GM18511 (cell line): Measurements from ENCODE around the gene ASCC2.

Experiments used
- ATAC-seq: cut with Tn5 transposase; IDR thresholded peaks from one replicate; pipeline ENCODE4 v1.9.1; 2021; ENCODE audit warnings: mild to moderate bottlenecking, moderate library complexity; ENCODE audit not compliant: unreplicated experiment

The ASCC2 gene

DNA sequence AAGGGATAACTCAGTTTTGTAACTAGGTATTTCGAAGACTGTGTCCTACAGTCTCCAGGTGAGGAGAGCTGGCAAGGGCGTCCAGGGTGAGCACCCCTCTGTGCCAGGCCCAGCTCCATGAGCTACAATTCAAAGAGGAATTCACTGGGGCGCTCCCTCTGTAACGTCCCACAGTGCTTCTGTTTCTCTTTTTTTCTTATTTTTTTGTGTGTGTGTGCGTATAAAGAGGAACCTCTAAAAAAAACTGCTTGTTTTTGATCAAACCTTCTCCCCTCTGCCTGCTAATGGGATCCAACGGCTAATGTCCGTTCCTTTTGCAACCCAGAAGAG is 17.1 kb downstream of the ASCC2 start:
- ATAC-seq: no peak

DNA sequence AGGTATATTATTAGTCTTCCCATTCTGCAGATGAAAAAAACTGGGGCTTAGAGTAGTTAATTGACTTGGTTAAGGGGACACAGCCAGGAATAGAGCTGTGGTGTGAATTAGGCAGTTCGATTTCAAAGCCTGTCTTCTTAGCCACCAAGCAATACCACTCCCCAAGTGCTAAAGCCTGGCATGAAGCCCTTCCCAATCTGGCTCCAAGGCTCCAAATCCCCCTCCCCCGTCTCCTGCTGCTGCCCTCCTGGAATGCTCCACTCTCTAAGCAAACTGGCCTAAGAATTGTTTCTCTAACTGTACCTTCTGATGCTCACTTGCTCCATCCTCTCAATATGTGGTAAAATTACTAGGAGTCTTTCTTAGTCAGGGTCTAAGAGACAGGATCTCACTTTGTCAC is 18.6 kb downstream of the ASCC2 start:
- no peak for ATAC-seq

DNA sequence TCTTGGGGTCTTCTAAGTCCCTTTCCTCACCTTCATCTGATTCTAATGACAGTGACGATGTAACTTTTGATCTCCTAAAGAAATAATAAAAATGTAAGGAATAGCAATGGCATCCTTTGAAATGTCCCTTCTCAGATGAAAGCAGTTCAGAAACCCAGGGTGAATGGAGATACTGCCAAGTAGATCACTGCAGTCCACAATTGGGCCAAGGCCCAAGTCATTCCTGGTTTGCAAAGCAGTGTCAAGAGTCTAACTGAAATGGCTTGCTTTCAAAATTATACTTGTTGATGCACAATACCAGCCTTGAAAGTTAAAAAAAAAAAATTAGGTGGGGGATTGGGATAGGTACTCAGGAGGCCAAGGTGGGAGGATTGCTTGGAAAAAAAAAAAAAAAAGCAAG is 20.4 kb downstream of the ASCC2 start:
- ATAC-seq: no peak

DNA sequence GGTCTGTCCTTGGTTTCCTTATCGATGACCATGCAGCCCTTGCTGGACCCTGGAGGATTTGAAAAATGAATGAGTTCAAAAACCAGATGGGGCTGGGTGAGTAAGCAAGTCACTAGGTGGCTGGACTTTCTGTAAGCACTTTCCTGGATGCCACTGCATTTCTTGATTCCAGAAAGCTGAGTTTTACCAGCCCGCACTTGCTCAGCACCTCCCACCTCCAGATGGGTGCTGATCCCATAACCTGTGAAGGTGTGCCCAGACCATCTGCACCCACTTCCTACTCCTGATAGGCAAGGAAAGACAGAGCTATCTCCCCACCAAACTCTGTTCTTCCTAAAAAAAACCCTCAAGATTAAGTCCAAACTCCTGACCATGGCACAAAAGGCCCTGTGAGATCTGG is 21.1 kb downstream of the ASCC2 start:
- no peak for ATAC-seq

DNA sequence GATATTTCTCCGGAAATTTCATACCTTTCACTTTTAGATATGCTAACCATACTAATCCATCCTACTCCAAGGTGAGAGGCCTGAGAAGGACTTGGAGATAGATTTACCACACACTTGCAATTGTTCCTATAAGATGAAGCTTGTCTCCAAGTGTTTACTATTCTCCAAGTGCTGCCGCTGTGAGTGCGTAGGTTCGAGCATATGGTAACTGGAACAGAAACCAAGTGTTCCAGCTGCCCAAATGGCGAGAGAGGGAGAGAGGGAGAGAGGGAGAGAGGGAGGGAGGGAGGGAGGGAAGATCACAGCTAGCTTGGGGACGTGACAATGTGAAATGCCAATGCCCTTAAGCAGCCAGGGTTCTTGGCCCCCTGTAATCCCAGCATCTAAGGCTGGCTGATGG is 21.5 kb downstream of the ASCC2 start:
- ATAC-seq: no peak

DNA sequence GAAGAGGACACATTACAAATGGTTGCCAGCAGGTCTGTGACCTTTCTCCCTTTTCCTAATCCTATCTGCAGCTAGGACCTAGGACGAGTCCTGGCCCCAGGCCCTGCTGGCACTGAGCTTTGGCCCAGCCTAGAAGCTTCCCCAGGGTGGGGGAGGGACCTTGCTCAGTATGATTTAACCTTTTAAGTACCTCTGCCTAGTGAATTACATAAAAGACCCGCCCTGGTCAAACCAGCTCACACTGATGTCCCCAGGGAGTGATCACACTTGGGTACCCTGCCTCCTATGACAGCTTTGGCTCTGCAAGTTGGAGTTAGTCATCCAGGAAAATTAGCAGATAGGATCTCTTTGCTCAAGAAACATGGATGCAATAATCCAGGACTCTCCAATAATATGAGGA is 21.9 kb downstream of the ASCC2 start:
- no peak for ATAC-seq

DNA sequence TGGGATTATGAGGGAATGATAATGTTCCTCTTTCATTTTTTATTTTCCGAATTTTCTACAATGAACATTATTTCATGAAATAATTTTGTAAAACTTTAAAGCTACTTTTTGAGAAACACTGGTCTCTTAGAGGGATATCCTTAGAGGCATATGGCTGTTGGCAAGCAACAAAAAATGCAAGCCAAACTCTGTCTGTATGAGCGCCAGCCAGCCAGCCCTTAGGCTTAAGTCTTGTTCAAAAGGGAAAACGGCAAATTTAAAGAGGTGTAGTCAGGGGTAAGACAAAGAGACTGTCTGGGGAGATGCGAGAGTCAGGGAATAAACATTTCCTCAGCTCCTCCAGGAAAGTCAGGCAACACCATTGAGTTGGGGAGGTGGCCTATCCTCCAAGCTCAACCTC is 22.5 kb downstream of the ASCC2 start:
- ATAC-seq: no peak

DNA sequence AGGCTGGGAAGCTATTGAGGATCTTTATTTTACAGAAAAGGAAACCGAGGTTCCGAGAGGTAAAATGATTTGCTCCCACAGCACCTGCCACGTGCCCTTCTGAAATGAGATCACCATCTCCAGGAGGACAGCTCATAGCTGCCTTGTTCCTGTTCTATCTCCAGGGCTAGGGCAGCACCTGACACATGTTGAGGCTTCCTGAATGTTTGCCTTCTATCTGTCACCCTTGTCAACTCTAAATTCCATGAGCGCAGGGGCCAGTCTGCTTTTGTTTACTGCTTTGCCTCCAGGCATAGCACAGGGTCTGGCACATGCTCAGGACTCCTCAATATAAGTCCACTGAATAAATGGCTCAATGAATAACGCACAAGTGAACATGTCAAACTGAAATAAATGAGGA is 24.1 kb downstream of the ASCC2 start:
- ATAC-seq: no peak

DNA sequence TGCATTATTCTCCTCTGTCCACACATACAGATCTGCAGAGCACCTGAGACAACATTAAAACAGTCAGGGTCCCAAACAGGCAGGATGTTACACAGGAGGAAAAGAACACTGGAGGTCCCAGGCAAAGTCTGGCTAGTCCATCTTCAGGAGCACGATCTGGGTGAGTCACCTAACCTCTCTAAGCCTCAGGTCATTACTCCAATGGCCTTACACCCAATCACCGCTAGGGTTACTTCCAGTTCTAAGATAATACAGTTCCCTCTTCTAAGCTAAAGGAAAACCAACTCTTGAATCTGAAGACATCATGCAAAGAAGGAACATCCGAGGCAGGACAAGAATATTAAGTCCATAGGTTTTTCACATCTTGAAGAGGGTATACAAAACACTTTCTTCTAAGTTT is 24.5 kb downstream of the ASCC2 start:
- ATAC-seq: no peak

DNA sequence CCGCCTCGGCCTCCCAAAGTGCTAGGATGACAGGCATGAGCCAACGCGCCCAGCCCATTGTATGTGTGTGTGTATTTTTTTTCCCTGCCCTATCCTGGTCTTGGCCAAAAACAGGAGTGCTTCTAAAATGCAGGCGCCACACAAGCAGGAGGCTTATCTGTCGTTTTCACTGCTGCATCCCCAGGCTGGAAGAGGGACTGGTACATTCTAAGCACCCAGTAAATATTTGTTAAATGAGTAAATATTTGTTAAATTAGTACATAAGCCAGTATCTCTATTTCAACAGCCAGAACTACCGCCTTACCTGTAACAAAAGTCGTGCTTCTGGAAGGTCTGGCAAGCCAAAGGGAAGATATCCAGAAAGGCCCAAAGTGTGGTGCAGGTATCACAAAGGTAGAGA is 24.9 kb downstream of the ASCC2 start:
- no peak for ATAC-seq

DNA sequence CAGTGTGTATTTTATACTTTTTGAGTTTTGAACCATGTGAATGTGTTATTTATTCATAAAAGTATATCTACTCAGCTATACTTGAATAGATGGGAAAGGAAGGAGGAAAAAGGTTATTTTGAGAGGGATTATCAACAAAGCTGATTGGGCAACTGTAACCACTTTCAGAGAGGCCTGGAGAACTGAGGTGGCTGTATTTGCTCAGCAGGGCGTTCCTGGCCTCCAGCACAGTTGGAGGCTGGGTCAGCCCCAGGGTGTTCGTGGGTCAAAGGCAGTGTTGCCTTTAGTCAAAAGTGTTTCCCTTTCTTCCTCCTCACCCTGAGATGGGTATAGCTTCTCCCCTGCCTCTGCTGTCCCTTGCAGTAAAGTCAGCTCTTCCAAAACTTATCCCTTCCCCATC is 26.7 kb downstream of the ASCC2 start:
- no peak for ATAC-seq

DNA sequence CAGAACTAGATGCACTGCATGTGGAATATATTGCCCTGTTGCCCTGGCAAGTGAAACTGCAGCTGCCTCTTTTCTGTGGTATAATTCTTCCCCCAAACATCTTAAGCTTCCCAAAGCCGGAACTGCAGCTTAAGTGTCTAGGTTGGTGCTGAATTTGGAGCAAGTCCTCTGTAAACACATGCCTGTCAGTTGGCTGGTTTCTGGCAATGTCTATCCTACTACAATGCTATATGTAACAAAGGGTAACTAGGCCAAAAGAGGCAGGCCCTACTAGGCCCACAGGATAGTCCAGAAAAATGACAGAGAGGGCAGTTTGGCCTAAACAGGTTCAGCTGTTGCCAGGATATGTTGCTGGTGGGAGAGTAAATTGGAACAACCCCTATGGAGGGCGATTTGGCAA is 27.9 kb downstream of the ASCC2 start:
- ATAC-seq: no peak

DNA sequence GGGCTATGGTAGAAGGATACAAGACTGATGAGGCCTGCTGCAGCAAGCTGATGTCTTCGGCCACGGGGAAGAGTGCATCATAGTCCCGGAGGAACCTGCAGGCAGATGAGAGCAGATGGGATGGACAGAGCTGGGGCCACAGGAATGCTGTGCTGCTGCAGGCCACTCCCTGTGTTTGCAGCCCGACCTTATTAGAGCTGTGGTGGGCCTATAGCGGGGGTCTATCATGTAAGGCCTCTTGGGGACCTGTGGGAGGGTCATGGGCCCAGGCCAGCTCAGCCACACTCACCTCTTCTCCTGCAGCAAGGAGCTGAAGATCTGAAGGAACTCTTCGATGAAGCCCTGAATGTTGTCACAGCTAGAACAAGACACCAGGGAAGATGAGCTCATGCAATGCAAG is 31.9 kb downstream of the ASCC2 start:
- ATAC-seq: no peak

DNA sequence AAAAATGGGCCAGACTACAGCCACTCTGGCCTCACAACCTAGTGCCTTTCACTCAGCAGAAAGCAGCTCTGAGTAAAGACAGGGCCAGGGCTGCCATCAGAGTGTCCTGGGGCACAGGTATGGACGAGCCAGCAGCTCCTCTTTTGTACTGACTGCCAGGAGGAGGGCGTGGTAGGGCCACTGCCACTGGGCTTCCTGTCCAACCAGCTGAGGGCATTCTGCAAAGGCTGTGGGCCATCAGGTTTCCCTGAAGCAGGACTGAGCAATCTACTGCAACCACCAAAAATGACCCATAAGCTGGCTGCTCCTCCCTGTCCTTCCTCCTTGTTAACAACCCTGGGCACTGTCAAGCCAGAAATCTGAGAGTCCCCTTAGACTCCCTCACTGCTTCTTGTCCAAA is 33.1 kb downstream of the ASCC2 start:
- no peak for ATAC-seq

DNA sequence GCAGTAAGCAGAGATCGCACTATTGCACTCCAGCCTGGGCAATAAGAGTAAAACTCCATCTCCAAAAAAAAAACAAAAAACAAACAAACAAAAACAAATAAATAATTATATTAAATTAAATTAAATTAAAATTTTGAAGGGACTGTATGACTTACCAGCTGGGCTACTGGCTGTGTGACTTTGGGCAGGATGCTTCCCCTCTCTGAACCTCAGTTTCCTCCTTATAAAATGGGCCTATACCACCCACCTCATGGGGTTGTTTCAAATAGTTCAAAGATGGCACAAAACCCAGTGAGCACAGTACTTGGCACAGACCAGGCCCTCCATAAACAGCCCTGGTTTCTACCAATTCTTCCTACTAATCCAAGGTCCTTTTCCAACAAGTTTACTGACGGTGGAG is 34.9 kb downstream of the ASCC2 start:
- no peak for ATAC-seq

DNA sequence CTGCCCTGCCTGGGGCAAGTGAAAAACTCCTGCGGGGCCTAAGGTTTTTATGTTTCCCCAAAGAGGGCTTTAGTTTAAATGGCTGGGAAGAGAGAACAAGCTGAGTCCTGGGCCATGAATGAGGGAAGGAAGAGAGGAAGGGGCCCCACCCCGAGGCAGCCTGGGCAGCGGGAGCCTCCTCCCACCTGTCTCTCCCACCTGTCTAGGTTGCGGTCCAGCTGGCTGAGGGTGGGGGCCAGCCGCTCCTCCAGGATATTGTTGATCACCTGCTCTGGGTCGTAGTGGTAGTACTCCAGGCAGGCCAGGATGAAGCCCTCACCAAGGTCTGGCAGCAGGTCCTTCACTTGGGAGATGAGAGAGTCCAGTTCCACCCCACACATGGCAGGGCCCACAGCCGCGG is 36.3 kb downstream of the ASCC2 start:
- no peak for ATAC-seq

DNA sequence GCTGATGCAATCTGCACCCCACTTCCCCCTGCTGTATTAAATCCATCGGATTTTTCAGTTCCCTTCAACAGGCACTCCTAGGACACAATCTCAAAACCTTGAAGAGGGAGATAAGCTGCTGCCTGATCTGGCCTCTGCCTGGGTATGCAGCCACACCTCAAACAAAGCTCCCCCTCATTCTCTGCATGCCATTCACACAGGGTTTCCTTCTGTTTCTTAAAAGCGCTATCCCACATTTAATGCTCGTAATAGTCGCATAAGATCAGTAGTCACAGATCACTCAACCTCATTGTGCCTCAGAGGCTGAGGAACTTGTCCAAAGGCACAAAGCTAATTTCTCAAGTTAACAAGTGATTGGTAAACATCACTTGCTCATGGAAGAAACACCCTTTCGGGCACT is 36.9 kb downstream of the ASCC2 start:
- no peak for ATAC-seq

DNA sequence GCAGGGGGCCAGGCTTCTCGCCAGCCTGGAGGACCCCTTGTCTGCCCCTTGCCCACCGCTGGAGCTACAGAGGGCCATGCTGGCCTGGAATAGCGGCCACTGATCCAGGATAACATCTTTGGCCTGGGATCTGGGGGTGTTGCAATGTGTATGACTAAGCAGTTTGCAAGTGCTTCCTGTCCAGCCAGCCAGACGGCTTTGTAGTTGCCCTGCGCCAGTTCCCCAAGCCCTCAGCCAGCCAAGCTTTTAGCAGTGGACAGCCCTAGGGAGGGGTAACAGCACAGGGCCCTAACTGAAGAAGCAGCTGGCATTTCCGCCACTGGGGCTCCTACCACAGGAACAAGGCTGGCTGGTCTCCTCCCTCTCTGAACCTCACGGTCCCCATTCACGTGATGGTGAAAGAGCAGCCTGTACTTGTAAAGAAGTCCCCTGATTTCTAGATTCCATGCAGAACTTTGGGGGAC is 38.8 kb downstream of the ASCC2 start:
- ATAC-seq: no peak

DNA sequence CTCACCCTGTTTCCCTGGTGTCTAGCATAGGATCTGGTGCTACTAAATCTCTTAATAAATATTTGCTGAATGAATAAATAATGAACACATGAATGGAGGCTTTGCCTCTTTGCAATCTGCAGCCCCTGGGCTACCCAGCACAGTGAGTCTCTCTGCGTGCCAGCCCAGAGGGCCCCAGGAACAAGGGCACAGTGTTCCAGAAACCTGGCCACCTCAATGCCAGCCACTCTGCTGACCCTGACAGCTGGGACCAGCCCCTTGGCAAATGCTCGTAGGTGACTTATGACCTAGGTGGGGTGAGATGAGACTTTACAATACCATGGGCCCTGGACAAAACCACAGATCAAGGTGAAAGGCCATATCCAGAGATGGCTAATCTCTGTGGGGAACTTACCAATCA is 39.3 kb downstream of the ASCC2 start:
- no peak for ATAC-seq

DNA sequence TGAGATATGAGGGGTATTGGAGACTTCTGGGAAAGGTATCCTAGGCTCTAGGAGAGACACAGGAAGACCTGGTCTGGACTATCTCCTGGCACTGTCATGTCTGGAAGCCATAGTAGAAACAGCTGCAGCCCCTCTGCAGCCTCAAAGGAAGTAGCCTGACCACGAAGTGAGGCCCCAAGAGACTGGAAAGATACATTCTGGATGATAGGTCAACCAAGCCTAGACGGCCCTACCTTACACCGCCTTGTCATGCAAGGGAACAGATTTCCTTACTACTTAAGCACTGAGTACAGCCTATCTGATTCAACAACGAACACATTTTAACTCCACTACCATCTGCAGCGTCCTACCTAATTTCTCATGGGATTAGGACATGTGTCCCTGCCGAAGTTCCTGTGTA is 39.8 kb downstream of the ASCC2 start:
- no peak for ATAC-seq

DNA sequence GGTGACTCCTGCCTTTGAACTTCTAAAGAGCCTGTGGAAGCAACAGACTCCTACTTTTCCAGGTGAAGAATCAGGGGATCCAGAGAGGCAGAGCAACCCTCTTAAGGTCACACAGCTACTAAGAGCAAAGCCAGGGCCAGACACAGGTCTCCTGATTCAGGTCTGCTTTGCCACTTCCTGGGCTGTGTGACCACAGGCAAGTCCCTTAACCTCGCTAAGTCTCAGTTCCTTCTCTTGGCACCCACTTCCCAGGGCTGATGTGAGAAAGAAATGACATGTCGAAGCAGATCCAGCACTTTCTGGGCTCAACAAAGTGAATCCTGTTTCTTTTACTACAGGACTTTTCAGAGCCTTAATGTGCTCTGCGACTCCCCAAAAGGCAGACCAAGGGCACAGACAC is 40.7 kb downstream of the ASCC2 start:
- ATAC-seq: no peak

DNA sequence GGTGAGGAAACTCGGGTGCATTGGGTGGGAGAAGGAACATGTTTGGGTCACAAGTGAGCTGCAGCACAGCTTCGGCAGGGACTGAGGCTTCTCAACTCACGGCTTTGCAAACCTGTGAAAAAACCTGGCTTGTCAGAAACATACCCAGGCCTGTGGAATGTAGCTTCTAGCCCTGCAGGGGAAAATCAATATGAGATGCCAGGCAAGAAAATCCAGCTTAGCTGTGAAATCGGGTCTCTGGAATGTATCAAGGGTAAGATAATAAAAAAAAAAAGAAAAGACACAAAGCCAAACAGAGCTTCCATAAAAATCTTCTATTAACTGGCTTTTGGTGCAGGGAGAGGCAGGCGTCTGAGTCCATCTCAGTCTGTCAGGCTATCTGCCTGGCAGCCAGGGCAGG is 42.4 kb downstream of the ASCC2 start:
- ATAC-seq: no peak

DNA sequence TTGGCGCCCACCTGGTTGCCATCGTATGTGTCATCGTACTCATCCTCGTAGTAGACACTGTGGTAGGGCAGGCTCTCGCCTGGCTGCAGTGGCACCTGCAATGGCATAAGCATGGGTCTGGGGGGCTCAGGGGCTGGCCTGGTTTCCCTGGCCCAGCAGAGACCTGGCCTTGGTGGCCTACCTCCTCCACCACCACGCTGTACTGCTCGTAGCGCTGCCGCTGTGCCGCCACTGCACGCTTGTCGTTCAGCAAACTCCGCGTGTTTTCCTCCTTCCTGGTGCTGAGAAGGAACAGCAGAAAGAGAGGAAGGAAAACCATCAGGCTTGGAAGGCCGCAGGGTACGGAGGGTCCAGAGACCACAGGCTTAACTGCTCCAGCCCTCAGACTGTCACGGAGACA is 44.7 kb downstream of the ASCC2 start:
- no peak for ATAC-seq

DNA sequence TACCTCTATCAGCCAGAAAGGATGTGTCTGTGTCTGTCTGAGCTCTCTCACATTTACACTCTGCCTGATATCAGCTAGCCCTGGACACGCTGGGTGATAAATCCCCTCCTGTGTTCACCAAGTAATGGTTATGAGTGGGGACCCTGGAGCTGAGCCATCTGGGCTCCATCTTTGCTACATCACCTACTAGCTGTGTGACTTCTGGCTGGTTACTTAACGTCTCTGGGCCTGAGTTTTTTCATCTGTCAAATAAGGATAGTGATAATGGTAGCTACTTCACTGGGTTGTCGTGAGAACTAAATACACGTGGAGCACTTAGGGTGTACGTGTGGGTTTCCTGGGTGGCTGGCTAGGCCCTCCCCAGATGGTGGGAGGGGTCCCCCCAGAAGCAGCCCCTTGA is 48.0 kb downstream of the ASCC2 start:
- ATAC-seq: no peak
